CD4-positive, alpha-beta T cell treated with Interleukin-15 for 1 hour (primary cell): ENCODE results near the gene TFG.
"Not testable (repeated sequence)": the region's sequence is repeated elsewhere in the genome, so short reads cannot be mapped to it uniquely, and the experiment has no call there.

Source experiments
- DNase-seq: peaks from one replicate; pipeline ENCODE4 v3.0.0-alpha.2; 2020

Gene TFG

GRCh38 chr3:100708989-100709841, at the start of gene TFG:
TSS of gene TFG (plus strand) at chr3:100709494. CDS start at chr3:100713686, 4,192 bp downstream.
- peak; percentile 99 for DNase-seq

DNA sequence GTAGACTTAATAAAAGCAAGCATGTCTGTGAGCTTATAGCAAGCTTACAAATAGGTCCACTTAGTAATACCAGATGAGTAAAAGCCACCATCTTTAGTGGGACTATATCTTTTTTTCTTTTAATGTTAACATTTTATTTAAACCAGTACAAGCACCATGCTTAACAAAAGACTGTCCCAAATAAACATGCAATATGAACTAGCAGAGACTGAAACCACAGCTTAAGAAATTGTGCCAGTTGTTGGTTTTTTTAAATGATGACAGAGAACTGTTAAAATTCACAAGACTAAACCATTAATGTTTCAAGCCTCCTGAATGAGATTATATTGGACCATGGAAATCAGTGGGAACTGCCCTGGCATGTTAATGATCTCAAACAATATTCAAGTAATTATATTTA, 48.0 kb upstream of the TFG start:
- not testable (repeated sequence) for DNase-seq

GRCh38 chr3:100662113-100662823, 47.0 kb upstream of the TFG start:
- DNase-seq = no peak

GRCh38 chr3:100665230-100665629, 44.1 kb upstream of the TFG start:
- DNase-seq = no peak

DNA sequence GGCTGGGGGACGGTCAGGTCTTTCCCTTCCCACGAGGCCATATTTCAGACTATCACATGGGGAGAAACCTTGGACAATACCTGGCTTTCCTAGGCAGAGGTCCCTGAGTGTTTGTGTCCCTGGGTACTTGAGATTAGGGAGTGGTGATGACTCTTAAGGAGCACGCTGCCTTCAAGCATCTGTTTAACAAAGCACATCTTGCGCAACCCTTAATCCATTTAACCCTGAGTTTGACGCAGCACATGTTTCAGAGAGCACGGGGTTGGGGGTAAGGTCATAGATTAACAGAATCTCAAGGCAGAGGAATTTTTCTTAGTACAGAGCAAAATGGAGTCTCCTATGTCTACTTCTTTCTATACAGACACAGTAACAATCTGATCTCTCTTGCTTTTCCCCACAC, 42.6 kb upstream of the TFG start:
- not testable (repeated sequence) for DNase-seq

DNA sequence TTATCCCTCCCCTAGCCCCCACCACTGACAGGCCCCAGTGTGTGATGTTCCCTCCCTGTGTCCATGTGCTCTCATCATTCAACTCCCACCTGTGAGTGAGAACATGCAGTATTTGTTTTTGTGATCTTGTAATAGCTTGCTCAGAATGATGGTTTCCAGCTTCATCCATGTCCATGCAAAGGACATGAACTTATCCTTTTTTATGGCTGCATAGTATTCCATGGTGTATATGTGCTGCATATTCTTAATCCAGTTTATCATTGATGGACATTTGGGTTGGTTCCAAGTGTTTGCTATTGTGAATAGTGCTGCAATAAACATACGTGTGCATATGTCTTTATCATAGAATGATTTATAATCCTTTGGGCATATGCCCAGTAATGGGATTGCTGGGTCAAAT, 42.0 kb upstream of the TFG start:
- DNase-seq = not testable (repeated sequence)

GRCh38 chr3:100670995-100671394, 38.3 kb upstream of the TFG start:
- DNase-seq = not testable (repeated sequence)

DNA sequence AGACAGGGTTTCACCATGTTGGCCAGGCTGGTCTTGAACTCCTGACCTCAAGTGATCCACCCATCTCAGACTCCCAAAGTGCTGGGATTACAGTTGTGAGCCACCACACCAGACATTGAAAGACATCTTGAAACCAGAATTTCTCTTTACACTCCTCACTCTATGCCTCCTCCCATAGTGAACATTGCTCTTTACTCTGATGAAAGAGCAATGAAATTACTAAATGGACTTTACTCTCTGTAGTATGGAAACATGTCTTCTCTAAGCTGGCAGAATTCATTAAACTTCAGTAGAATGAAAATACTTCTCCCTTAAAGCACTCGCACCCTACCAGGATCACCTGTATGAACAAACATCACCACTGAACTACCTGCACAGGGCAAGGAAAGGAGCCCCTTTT, 27.8 kb upstream of the TFG start:
- no peak for DNase-seq

GRCh38 chr3:100682056-100682853, 27.0 kb upstream of the TFG start:
- no peak for DNase-seq

GRCh38 chr3:100682854-100683760, 26.2 kb upstream of the TFG start:
- DNase-seq = no peak

GRCh38 chr3:100693225-100693624, 16.1 kb upstream of the TFG start:
- no peak for DNase-seq

GRCh38 chr3:100695696-100696095, 13.6 kb upstream of the TFG start:
- no peak for DNase-seq

DNA sequence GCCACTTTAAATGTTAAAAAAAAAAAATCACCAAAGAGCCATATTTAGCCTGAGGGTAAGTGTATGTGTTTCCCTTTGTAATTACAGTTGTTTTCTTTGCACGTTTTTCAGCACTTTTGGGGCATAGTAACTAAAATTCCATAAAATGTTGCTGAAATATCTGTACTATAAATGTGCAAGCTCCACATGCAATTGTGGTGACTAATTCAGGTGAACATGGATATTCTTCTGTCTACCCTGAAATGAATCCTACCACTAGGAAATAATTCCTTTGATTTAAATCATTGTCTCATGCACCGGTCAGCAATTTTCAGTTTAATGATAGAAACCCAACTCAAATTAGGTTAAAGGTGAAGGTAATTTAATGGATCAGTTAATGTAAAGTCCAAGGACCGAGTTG, 13.1 kb upstream of the TFG start:
- DNase-seq = no peak

DNA sequence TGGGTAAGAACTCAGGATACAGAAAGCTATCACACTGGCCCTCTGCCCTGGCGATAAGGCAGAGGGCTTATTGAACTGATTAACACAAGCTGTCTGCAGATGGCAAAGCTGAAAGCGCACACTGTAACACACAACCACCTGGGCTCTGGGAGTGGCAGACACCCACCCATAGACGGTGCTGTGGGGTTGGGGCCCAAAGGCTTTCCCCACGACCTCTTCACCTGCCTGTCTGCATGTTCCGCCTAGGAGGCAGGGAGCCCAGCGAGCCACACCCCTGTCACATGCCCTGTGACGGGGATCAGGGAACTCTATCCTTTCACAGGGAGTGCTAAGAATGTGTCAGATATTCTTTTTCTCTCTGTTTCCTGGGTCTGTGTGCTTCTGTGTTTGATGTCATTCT, 12.1 kb upstream of the TFG start:
- DNase-seq = no peak

DNA sequence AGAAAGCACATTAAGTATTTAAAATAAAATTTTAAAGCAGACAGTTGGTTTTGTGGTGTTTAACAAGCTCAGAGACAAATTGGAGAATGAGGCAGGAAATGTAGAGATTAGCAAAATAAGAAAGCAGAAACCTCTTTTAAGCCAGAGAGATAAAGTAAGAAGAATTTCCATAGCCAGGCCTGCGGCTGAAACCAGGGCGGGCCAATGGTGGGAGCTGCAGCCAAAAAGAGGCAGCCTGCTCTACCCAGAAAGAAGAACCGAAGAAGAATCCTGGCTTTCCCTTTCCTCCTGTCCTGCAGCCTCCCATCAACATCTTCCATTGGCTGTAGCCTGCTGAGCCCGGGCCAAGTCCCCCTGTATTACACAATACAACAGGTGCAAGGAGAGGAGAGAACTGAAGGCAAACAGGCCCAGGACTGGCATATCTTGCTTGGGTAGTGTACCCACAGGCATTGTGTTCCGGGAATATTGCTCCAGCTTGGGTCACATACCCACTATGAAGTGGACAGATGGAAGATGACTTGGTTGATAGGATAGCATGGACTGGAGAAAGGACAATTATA, 11.5 kb upstream of the TFG start:
- DNase-seq = no peak

GRCh38 chr3:100698736-100699135, 10.6 kb upstream of the TFG start:
- no peak for DNase-seq

GRCh38 chr3:100700708-100701107, 8.6 kb upstream of the TFG start:
- DNase-seq = no peak

DNA sequence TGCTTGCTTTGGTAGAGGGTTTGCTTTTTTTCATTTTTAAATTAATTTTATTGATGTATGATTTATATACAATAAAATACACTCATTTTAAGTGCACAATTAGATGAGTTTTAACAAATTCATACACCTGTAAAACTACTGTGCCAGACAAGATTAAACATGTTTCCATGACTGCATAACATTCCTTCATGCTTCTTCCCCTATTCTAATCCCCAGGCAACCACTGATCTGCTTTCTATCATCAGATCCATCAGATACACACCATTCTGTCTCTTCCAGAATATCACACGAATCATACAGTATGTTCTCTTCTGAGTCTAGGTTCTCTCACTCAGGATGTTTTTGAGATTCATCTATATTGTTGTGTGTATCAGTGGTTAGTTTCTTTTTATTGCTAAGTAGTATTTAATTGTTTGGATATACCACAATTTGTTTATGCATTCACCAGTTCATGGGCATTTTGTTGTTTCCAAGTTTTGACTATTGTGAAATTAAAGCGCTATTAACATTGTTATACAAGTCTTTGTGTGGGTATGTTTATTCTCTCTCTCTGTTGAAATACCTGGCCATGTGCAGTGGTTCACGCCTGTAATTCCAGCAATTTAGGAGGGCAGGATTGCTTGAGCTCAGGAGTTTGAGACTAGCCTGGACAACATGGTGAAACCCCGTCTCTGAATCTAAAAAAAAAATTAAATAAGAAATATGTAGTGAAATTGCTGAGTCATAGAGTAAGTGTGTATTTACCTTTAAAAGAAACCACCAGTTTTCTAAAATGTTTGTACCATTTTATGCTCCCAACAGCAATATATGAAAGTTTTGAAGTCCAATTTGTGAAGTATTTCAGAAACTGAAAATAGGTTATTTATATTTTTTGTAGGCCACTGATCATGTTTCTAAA, 7.0 kb upstream of the TFG start:
- no peak for DNase-seq

DNA sequence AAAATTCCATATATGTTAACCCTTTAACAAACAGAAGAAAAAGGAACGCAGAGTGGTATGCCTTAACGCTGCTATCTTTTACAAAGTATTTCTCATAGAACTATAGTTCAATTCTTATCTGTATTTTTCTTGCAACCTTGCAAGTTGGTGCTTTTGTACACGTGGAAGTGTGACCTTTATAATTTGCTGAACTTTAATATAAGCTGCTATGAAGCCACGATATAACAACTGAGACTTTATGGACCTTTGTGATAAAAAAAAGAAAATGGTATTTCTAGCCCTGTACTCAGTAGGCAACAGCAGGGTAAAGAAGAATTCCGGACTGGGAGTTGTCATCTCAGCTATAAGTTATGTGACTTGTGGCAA, 6.3 kb upstream of the TFG start:
- no peak for DNase-seq

DNA sequence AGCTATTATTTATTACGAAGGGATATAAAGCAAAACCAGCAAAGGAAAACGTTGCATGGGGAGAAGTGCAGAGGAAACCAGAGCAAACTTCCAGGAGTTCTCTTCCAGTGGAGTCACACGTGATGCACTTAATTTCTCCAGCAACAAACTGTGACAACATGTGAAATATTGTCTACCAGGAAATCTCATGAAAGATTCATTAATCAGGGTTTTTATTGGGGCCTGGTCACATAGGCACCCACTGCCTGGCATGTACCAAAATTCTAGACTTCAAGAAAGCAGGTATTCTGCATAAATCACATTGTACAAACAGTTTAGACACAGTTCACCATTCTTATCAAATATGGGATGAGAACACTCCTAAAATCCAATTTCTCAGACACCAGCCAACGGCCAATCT, 5.4 kb upstream of the TFG start:
- no peak for DNase-seq

DNA sequence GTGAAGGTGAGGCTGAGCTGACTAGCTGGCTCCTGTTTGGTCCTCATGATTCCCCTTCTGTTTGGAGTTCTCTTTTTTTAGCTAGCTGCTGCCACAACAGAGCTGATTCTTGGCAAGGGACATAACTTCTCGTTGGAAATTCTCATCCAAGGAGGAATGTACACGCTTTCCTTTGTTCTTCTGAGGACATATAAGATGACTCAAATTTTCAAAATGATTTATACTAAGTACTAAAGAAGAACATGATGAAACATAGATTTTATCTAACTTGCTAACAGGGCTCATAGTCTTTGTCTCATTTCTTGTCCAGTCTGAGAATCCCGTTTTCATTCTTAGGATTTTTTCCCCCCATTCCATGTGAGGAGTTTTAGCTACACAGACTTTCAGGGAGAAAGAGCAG, 2.9 kb upstream of the TFG start:
- DNase-seq = no peak
